GM18505 (cell line): ENCODE data around the gene FTL.

Source experiments
- ATAC-seq: cut with Tn5 transposase; IDR thresholded peaks from one replicate; pipeline ENCODE4 v1.9.1; 2021; ENCODE audit not compliant: unreplicated experiment
- POLR2A ChIP-seq: IDR thresholded peaks from 4 replicates; pipeline ENCODE4 v1.6.1; 2011; ENCODE audit warnings: borderline replicate concordance; ENCODE audit not compliant: insufficient read depth, insufficient read length; ENCODE audit errors: extremely low read depth

FTL gene

DNA sequence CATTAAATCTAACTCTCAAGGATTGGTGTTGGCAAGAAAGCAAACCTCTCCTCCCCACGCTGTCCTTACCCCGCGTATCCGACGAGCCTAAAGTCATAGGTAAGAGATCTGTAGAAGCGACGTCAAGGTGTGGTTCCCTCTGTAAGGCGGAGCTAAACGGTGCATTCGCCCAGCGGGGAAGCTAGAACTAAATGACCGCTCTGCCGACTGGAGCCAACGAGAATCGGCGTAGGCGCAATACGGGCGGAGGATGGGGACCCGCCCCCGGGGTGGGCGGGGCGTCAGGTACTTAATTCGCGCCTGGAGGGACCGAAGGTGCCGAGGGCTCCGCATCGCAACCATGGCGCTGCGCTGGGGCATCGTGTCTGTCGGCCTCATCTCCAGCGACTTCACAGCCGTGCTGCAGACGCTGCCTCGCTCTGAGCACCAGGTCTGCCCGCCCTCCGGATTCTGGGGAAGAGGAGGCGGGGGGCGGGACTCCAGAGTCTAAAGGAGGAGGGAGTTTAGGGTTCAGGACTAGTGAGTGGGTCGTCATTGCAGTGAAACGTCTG is 31.7 kb upstream of the FTL start, which contains the start of gene DHDH:
TSS of gene DHDH (plus strand) at position 318 of the 551 bp plus-strand sequence. CDS start at position 341, 23 bp downstream.
- peak; percentile 36 for TF ChIP-seq POLR2A
- no peak for ATAC-seq

DNA sequence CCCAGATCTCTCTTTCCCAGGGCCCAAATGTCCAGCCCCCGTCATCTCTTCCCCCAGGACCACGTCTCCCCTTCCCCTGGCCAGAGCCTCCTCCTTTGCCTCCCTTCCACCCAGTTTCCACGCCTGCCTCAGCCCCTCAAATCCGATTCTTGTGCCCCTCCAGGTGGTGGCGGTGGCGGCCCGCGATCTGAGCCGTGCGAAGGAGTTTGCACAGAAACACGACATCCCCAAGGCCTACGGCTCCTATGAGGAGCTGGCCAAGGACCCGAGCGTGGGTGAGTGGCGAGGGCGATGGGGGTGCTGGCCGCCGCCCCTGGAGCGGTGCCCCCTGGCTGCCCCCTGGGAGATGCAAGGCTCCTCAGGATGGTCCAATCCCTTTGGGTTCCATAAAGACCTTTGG is 30.3 kb upstream of the FTL start:
- no peak for TF ChIP-seq POLR2A
- no peak for ATAC-seq

GRCh38 chr19:48935864-48936263 is 29.2 kb upstream of the FTL start:
- no peak for TF ChIP-seq POLR2A
- no peak for ATAC-seq

- TF ChIP-seq POLR2A = no peak
- ATAC-seq = no peak
These were observed 26.9 kb upstream of the FTL start for GRCh38 chr19:48938256-48938655.

- ATAC-seq = no peak
- no peak for TF ChIP-seq POLR2A
These were observed 24.2 kb upstream of the FTL start for GRCh38 chr19:48940902-48941301.

- TF ChIP-seq POLR2A = no peak
- ATAC-seq = no peak
These were observed 22.0 kb upstream of the FTL start for GRCh38 chr19:48943081-48943480.

GRCh38 chr19:48945415-48945814 is 19.7 kb upstream of the FTL start:
- TF ChIP-seq POLR2A = no peak
- no peak for ATAC-seq

GRCh38 chr19:48945817-48946216 is 19.3 kb upstream of the FTL start:
- no peak for ATAC-seq
- TF ChIP-seq POLR2A = no peak

DNA sequence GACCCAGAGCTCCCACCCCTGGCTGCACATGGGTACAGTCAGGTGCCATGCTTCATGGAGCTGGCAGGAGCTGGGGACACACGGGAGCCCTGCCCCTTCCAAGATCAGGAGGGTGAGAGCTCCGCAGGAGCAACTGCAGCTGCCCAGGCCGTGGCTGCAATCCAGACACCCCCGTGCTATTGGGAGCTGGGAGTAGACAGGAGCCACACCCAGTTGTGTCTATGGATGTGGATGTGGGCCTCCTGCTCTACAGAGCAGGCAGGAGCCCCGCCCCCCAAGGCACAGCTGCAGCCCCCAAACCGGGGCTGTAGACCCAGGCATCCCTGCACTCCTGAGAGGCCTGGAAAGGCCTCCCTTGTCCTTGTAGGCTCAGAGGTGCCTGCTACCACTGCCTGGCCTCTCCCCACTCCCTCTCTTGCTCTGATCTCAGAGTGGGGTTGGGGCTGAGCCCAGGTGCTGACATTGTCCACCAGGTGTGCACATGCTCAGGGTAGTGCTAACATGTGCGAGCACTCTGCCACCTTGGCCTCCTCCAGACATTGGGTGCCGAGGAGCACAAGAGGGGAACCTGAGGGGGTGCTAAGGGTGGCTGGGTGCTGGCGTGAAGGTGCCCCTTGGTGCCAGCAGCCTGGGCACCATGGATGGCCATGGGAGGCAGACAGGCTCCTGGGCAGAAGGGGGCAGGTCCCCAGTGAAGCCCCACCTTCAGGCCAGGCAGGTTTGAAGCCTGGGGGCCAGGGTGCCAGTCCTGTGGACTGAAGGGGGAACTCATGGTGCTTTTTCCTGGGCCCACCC is 18.4 kb upstream of the FTL start:
- no peak for ATAC-seq
- TF ChIP-seq POLR2A = no peak

DNA sequence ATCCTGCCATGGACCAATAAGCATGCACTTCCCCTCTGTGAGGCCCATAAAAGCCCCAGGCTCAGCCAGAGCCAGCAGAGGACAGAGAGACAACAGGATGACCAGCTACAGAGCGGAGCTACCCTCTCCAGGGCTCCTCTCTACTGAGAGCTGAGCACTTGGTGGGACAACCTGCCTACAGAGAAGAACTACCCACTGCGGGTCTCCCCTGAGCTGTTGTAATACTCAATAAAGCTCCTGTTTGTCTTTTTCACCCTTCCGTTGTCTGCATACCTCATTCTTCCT is 17.9 kb upstream of the FTL start:
- no peak for TF ChIP-seq POLR2A
- ATAC-seq = no peak

GRCh38 chr19:48950159-48950558 is 14.9 kb upstream of the FTL start:
- TF ChIP-seq POLR2A = no peak
- ATAC-seq = no peak

GRCh38 chr19:48950830-48951519 is 14.1 kb upstream of the FTL start:
- TF ChIP-seq POLR2A = no peak
- no peak for ATAC-seq

- no peak for ATAC-seq
- TF ChIP-seq POLR2A = no peak
These were observed 12.0 kb upstream of the FTL start for GRCh38 chr19:48953141-48953540.
